Myometrial cell (primary cell): ENCODE data around the gene KCNA4. TPM values are rescaled to one million over a fixed set of nuclear protein-coding genes. Genes with fewer than 3 reads are reported as not detected.

Experiments used
- total RNA-seq: library from RNA; depleted of rRNA; stranded (reverse); fragments of >200 nt; gene quantifications from 2 replicates; pipeline ENCODE4 v1.2.3, GENCODE V29; 2015

KCNA4 gene
- not detected in 2 replicates for total RNA-seq

DNA sequence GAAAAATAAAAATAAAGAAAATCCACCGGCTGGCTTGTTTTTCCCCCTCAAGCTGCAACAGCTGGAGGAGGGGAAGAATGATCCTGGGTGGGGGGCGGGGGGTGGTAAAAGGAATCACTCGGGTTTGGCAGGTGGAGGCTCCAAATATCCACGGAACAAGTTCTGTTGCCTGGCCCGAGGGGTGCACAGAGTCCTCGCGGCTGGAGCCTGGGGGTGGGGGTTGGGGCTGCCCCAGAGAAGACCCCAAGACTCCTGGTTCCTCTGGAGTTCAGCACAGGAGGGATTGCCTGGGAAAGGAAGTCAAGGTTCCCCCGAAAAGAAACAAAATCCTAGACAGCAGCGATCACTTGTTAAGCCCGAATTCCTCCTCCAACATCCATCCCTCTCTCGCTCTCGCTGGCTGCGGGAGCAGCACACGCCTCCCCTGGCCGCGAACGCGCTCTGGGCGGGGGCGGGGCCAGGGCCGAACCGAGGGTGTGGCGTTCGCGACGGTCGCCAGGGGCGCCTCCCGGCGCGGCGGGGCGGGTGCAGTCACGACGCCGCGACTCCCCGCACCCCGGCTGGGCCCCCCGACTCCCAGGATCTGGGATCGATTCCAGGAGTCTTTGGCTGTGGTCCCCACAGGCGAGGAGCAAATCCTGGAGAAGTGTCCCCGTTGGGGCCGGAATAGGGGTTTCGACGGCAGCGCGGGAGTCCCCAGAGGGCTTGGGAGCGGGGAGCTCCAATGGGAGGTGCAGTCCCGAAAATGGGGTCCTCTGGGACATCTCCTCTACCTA lies at the start of gene KCNA4:
Gene KCNA4 (minus strand): TSS at position 443 of the 776 bp plus-strand sequence. CDS start 4,352 bp downstream, outside the sequence.

Other genes starting within 250 kb of the KCNA4 start
- gene FSHB, start 214.0 kb upstream of the KCNA4 start, total RNA-seq = not detected in 2 replicates